Measurements from ENCODE around the gene TAS2R40. TPM values are rescaled to one million over a fixed set of nuclear protein-coding genes. Genes with fewer than 3 reads are reported as not detected.
A peak's percentile ranks its signal among the peaks of the same experiment; 100 is the strongest.

The TAS2R40 gene
- total and polyA plus RNA-seq, 5 donors from 2014 or later, result not detected

DNA sequence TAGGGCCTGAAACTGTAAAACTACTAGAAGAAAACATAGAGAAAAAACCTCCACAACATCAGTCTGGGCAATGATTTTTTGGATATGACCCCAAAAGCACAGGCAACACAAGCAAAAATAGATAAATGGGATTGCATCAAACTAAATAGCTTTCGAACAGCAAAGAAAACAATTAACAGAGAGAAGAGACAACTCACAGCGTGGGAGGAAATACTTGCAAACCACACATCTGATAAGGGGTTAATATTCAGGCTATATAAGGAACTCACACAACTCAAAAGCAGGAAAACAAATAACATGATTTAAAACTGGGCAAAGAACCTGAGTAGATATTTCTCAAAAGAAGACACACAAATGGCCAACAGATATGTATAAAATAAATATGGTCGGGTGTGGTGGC lies 33.7 kb downstream of the TAS2R40 start:
- peak overlapping the region; percentile 49 for H3K27ac ChIP-seq (ENCODE audit: insufficient read depth, low read length, poor library complexity, severe bottlenecking)
- H3K4me3 ChIP-seq (ENCODE audit: low read depth, low read length), result peak overlapping the region; percentile 64
- peak overlapping the region; percentile 48 to 72 (median 66) for H3K4me3 Mint-ChIP-seq
- H3K36me3 Mint-ChIP-seq, result no peaks in the 10 kb centered on the region
- no peak for ATAC-seq (ENCODE audit: low read depth in 2 of 2)
- H3K4me1 Mint-ChIP-seq, result peaks cover 47 to 91% (median 75%) of the 10 kb centered on the region in 4 donors
- H3K27me3 ChIP-seq (ENCODE audit: control insufficient read depth, insufficient read depth, low read length), result no peaks in the 10 kb centered on the region
- peaks cover 62% of the 10 kb centered on the region for H3K4me1 ChIP-seq (ENCODE audit: control insufficient read depth, insufficient read depth, low read length, poor library complexity, severe bottlenecking)
- no peaks in the 10 kb centered on the region for H3K9me3 ChIP-seq (ENCODE audit: control insufficient read depth in 2 of 2, low read length in 2 of 2)
- DNase-seq, result no peak
- H3K27me3 Mint-ChIP-seq, result no peaks in the 10 kb centered on the region
- H3K27ac Mint-ChIP-seq, result peak overlapping the region; percentile 74 to 95 (median 78)
- H3K36me3 ChIP-seq (ENCODE audit: control insufficient read depth, insufficient read depth, low read length), result no peaks in the 10 kb centered on the region
- H3K9me3 Mint-ChIP-seq, result peaks cover 0 to 19% (median 10%) of the 10 kb centered on the region in 7 donors

DNA sequence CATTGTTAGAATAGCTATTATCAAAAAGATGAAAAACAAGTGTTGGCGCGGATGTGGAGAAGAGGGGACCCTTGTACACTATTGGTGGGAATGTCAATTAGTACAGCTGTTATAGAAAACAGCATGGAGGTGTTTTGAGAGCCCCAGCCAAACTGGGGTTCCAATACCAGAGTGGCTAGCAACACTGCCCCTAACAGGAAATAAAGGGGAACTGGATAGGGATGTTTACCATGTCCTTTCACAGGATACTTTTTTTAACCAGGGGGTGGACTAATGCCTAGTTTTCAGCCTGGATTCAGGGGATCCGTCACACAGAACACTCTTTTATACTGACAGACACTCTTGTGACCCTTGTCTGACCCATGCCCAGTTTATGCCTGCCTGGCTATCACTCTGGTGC lies 34.5 kb downstream of the TAS2R40 start:
- no peaks in the 10 kb centered on the region for H3K27me3 Mint-ChIP-seq
- H3K36me3 ChIP-seq (ENCODE audit: control insufficient read depth, insufficient read depth, low read length), result no peaks in the 10 kb centered on the region
- ATAC-seq (ENCODE audit: low read depth in 2 of 2) (no peak), DNase-seq (no peak)
- peaks cover 40 to 89% (median 71%) of the 10 kb centered on the region in 4 donors for H3K4me1 Mint-ChIP-seq
- H3K9me3 Mint-ChIP-seq, result peaks cover 0 to 19% (median 8%) of the 10 kb centered on the region in 7 donors
- no peak overlapping the region for H3K27ac ChIP-seq (ENCODE audit: insufficient read depth, low read length, poor library complexity, severe bottlenecking)
- no peaks in the 10 kb centered on the region for H3K36me3 Mint-ChIP-seq
- H3K27ac Mint-ChIP-seq, result peak overlapping the region; percentile 63 to 74 (median 69)
- H3K27me3 ChIP-seq (ENCODE audit: control insufficient read depth, insufficient read depth, low read length), result no peaks in the 10 kb centered on the region
- no peaks in the 10 kb centered on the region for H3K9me3 ChIP-seq (ENCODE audit: control insufficient read depth in 2 of 2, low read length in 2 of 2)
- H3K4me1 ChIP-seq (ENCODE audit: control insufficient read depth, insufficient read depth, low read length, poor library complexity, severe bottlenecking), result peaks cover 58% of the 10 kb centered on the region
- H3K4me3 Mint-ChIP-seq, result peak overlapping the region in 2 of 4 donors; percentile 3 to 4
- H3K4me3 ChIP-seq (ENCODE audit: low read depth, low read length), result peak overlapping the region; percentile 10

DNA sequence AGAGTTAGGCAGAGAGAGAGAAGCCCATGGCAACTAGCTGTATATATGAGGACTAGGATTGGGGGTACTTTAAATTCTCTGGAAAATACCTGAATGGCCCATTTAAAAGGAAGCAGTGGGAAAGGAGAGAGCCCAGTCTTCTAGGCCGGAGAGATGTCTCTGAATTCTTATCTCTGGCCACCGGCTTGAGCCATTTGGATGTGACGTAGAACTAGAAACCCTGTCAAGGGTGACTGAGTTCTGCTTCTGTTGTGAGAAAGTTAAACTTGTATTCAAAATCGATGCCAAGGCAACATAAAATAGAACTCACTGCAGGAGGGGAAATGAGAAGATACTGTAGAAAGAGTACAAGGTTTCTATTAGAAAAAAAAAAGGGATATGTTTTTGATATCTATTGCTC lies 35.1 kb downstream of the TAS2R40 start:
- Mint-ChIP-seq H3K9me3 (peaks cover 0 to 19% (median 7%) of the 10 kb centered on the region in 7 donors), H3K4me1 (peaks cover 40 to 88% (median 69%) of the 10 kb centered on the region in 4 donors), H3K27me3 (no peaks in the 10 kb centered on the region), H3K27ac (peak overlapping the region; percentile 63 to 74 (median 72)), H3K4me3 (peak overlapping the region in 2 of 4 donors; percentile 3 to 4), H3K36me3 (no peaks in the 10 kb centered on the region)
- ATAC-seq (ENCODE audit: low read depth in 2 of 2) (no peak), DNase-seq (no peak)
- no peak overlapping the region for H3K4me3 ChIP-seq (ENCODE audit: low read depth, low read length)
- no peaks in the 10 kb centered on the region for H3K27me3 ChIP-seq (ENCODE audit: control insufficient read depth, insufficient read depth, low read length)
- no peak overlapping the region for H3K27ac ChIP-seq (ENCODE audit: insufficient read depth, low read length, poor library complexity, severe bottlenecking)
- H3K4me1 ChIP-seq (ENCODE audit: control insufficient read depth, insufficient read depth, low read length, poor library complexity, severe bottlenecking), result peaks cover 54% of the 10 kb centered on the region
- no peaks in the 10 kb centered on the region for H3K36me3 ChIP-seq (ENCODE audit: control insufficient read depth, insufficient read depth, low read length)
- H3K9me3 ChIP-seq (ENCODE audit: control insufficient read depth in 2 of 2, low read length in 2 of 2), result no peaks in the 10 kb centered on the region

DNA sequence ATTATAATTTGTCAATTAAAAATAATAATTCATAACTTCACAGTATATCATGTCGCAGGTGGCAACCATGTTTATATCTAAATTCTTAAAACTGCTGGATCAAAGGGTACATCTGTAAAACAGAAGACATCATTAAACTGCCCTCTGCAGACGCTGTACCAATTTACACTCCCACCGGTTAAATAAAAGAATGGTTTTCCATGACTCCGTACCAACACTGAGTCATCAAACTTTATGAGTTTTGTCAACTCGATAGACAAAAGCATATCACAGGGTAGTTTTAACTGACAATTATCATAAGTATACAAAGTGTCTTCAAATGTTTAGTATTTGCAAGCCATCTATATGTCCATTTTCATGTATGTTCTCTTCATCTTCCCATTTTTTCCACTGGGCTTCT lies 35.7 kb downstream of the TAS2R40 start:
- ATAC-seq (ENCODE audit: low read depth in 2 of 2), result no peak
- H3K4me1 Mint-ChIP-seq, result peaks cover 35 to 88% (median 67%) of the 10 kb centered on the region in 4 donors
- H3K9me3 Mint-ChIP-seq, result peaks cover 0 to 17% (median 5%) of the 10 kb centered on the region in 7 donors
- H3K9me3 ChIP-seq (ENCODE audit: control insufficient read depth in 2 of 2, low read length in 2 of 2), result no peaks in the 10 kb centered on the region
- no peak for DNase-seq
- H3K27me3 ChIP-seq (ENCODE audit: control insufficient read depth, insufficient read depth, low read length), result no peaks in the 10 kb centered on the region
- peaks cover 52% of the 10 kb centered on the region for H3K4me1 ChIP-seq (ENCODE audit: control insufficient read depth, insufficient read depth, low read length, poor library complexity, severe bottlenecking)
- peak overlapping the region in 1 of 4 donors; percentile 7 for H3K4me3 Mint-ChIP-seq
- H3K36me3 ChIP-seq (ENCODE audit: control insufficient read depth, insufficient read depth, low read length), result no peaks in the 10 kb centered on the region
- H3K4me3 ChIP-seq (ENCODE audit: low read depth, low read length), result no peak overlapping the region
- H3K27me3 Mint-ChIP-seq, result no peaks in the 10 kb centered on the region
- no peak overlapping the region for H3K27ac ChIP-seq (ENCODE audit: insufficient read depth, low read length, poor library complexity, severe bottlenecking)
- peak overlapping the region in 2 of 3 donors; percentile 50 to 82 for H3K27ac Mint-ChIP-seq
- H3K36me3 Mint-ChIP-seq, result no peaks in the 10 kb centered on the region

DNA sequence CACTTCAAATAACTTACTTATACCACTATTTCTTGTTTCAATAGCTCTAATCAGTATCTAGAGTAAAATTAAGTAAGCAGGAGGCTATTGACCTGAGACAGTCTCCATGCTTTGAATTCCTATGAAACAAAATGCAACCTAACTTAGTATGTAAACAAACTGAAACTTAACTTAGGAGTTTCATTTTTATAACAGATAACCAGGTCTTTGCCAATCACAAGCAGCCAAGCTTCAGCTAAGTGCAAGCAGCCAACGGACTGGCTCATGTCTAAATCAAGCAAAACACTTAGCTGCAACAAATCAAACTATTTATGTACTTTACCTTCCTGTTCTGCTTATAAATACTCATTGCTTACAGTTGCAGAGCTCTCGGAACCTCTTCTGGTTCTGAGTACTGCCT lies 37.0 kb downstream of the TAS2R40 start:
- peaks cover 52% of the 10 kb centered on the region for H3K4me1 ChIP-seq (ENCODE audit: control insufficient read depth, insufficient read depth, low read length, poor library complexity, severe bottlenecking)
- peak overlapping the region; percentile 75 for H3K4me3 ChIP-seq (ENCODE audit: low read depth, low read length)
- Mint-ChIP-seq H3K36me3 (peaks cover 2% of the 10 kb centered on the region), H3K27me3 (no peaks in the 10 kb centered on the region), H3K4me1 (peaks cover 34 to 89% (median 60%) of the 10 kb centered on the region in 4 donors), H3K9me3 (peaks cover 0 to 6% (median 1%) of the 10 kb centered on the region in 7 donors), H3K27ac (peak overlapping the region; percentile 91 to 96 (median 91)), H3K4me3 (peak overlapping the region; percentile 55 to 83 (median 74))
- H3K36me3 ChIP-seq (ENCODE audit: control insufficient read depth, insufficient read depth, low read length), result no peaks in the 10 kb centered on the region
- no peaks in the 10 kb centered on the region for H3K9me3 ChIP-seq (ENCODE audit: control insufficient read depth in 2 of 2, low read length in 2 of 2)
- H3K27me3 ChIP-seq (ENCODE audit: control insufficient read depth, insufficient read depth, low read length), result no peaks in the 10 kb centered on the region
- peak in 2 of 3 donors; percentile 50 to 64 for DNase-seq
- peak; percentile 54 to 56 for ATAC-seq (ENCODE audit: low read depth in 2 of 2)
- peak overlapping the region; percentile 72 for H3K27ac ChIP-seq (ENCODE audit: insufficient read depth, low read length, poor library complexity, severe bottlenecking)

DNA sequence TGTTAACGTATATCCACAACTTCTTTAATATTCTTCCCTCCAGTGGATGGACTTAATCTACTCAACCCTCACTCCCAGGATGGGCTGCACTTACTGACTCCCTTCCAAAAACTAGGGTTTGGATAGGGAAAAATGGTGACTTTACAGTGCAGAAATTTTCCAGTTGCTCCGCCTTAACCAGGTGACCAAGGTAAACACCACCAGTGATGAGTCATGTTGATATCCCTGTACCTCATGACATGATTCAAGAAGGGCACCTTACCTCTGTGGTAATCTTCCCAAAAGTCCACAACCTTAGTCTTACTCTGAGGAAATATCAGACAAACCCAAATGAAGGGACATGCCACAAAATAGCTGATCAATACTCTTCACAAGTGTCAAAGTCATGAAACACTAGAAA lies 37.9 kb downstream of the TAS2R40 start:
- H3K9me3 ChIP-seq (ENCODE audit: control insufficient read depth in 2 of 2, low read length in 2 of 2), result no peaks in the 10 kb centered on the region
- Mint-ChIP-seq H3K36me3 (peaks cover 11% of the 10 kb centered on the region), H3K4me1 (peaks cover 34 to 89% (median 55%) of the 10 kb centered on the region in 4 donors), H3K9me3 (peaks cover 0 to 5% (median 0%) of the 10 kb centered on the region in 7 donors), H3K4me3 (peak overlapping the region in 2 of 4 donors; percentile 27 to 55), H3K27me3 (no peaks in the 10 kb centered on the region), H3K27ac (peak overlapping the region; percentile 91 to 96 (median 91))
- no peaks in the 10 kb centered on the region for H3K36me3 ChIP-seq (ENCODE audit: control insufficient read depth, insufficient read depth, low read length)
- ATAC-seq (ENCODE audit: low read depth in 2 of 2), result no peak
- peaks cover 61% of the 10 kb centered on the region for H3K4me1 ChIP-seq (ENCODE audit: control insufficient read depth, insufficient read depth, low read length, poor library complexity, severe bottlenecking)
- DNase-seq, result no peak
- no peaks in the 10 kb centered on the region for H3K27me3 ChIP-seq (ENCODE audit: control insufficient read depth, insufficient read depth, low read length)
- peak overlapping the region; percentile 72 for H3K27ac ChIP-seq (ENCODE audit: insufficient read depth, low read length, poor library complexity, severe bottlenecking)
- H3K4me3 ChIP-seq (ENCODE audit: low read depth, low read length), result peak overlapping the region; percentile 22

DNA sequence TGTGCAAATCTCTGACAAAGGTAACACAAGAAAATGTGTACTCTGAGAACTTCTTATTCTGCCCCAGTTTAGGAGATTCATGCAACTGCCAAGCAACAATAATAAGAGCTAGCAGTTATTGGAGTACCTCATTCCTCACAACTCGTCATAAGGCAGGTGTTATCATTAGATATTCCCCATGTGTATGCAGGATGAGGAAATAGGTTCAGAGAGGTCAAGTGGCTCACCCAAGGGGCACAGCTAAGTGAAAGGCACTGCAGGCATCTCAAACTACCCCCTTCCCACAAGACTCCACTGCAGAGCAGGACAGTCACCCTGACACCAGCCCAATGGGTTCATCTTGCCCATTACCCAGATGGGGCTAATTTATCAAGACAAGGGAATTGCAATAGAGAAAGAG lies 40.1 kb downstream of the TAS2R40 start:
- peak overlapping the region; percentile 49 for H3K27ac ChIP-seq (ENCODE audit: insufficient read depth, low read length, poor library complexity, severe bottlenecking)
- peak overlapping the region; percentile 4 for H3K4me3 ChIP-seq (ENCODE audit: low read depth, low read length)
- Mint-ChIP-seq H3K4me3 (peak overlapping the region; percentile 79 to 96 (median 90)), H3K27ac (peak overlapping the region; percentile 91 to 97 (median 95)), H3K27me3 (no peaks in the 10 kb centered on the region), H3K4me1 (peaks cover 29 to 88% (median 50%) of the 10 kb centered on the region in 4 donors), H3K9me3 (no peaks in the 10 kb centered on the region), H3K36me3 (peaks cover 21% of the 10 kb centered on the region)
- peaks cover 59% of the 10 kb centered on the region for H3K4me1 ChIP-seq (ENCODE audit: control insufficient read depth, insufficient read depth, low read length, poor library complexity, severe bottlenecking)
- DNase-seq (no peak), ATAC-seq (ENCODE audit: low read depth in 2 of 2) (no peak)
- H3K9me3 ChIP-seq (ENCODE audit: control insufficient read depth in 2 of 2, low read length in 2 of 2), result no peaks in the 10 kb centered on the region
- no peaks in the 10 kb centered on the region for H3K27me3 ChIP-seq (ENCODE audit: control insufficient read depth, insufficient read depth, low read length)
- peaks cover 18% of the 10 kb centered on the region for H3K36me3 ChIP-seq (ENCODE audit: control insufficient read depth, insufficient read depth, low read length)
